H1 (cell line): Measurements from ENCODE around the gene BLOC1S3.

Experiments
- CHD2 ChIP-seq: IDR thresholded peaks from 2 replicates; pipeline ENCODE4 v1.6.1; 2012; ENCODE audit warnings: low read length, improper control_type of control experiment
- CREB1 ChIP-seq: IDR thresholded peaks from 2 replicates; pipeline ENCODE4 v1.6.1; 2012; ENCODE audit warnings: inconsistent platforms
- EZH2 ChIP-seq: fragments of 200-600 bp; sonication (generic); IDR thresholded peaks from 2 replicates; pipeline ENCODE4 v1.7.1; 2012; ENCODE audit warnings: low read depth, mild to moderate bottlenecking, moderate library complexity, low read length, inconsistent platforms; ENCODE audit not compliant: severe bottlenecking
- GTF2F1 ChIP-seq: IDR thresholded peaks from 2 replicates; pipeline ENCODE4 v1.6.1; 2012; ENCODE audit warnings: low read depth, low read length, improper control_type of control experiment, borderline replicate concordance
- HDAC2 ChIP-seq, 2 experiments: fragments of 300-600 bp in 1 of 2; sonication (generic) in 1 of 2; IDR thresholded peaks; 2 replicates each; pipeline ENCODE4 v1.6.1; 2011 to 2012; ENCODE audit warnings: low read depth in 2 of 2, low read length in 2 of 2, mild to moderate bottlenecking in 2 of 2, moderate library complexity in 2 of 2, borderline replicate concordance in 1 of 2, inconsistent platforms in 1 of 2
- NRF1 ChIP-seq: IDR thresholded peaks from 2 replicates; pipeline ENCODE4 v1.6.1; 2011; ENCODE audit warnings: mild to moderate bottlenecking, low read depth, low read length, improper control_type of control experiment
- PHF8 ChIP-seq: fragments of 200-600 bp; sonication (generic); conservative IDR thresholded peaks from 2 replicates; pipeline ENCODE4 v1.7.1; 2012; ENCODE audit warnings: low read depth, mild to moderate bottlenecking, inconsistent platforms, low read length, moderate library complexity
- POLR2A ChIP-seq, 2 experiments: IDR thresholded peaks; 1 replicate in 1 of 2; 2 replicates in 1 of 2; pipeline ENCODE4 v1.6.1; 2011; ENCODE audit warnings: low read depth in 2 of 2, low read length in 2 of 2, mild to moderate bottlenecking in 2 of 2; ENCODE audit errors: control extremely low read depth in 1 of 2
- POU5F1 ChIP-seq: IDR thresholded peaks from 2 replicates; pipeline ENCODE4 v1.6.1; 2011; ENCODE audit warnings: low read depth, mild to moderate bottlenecking, low read length, moderate library complexity
- SP1 ChIP-seq: IDR thresholded peaks from 2 replicates; pipeline ENCODE4 v1.6.1; 2011; ENCODE audit warnings: low read depth, low read length
- YY1 ChIP-seq: IDR thresholded peaks from 2 replicates; pipeline ENCODE4 v1.6.1; 2011; ENCODE audit warnings: low read depth, mild to moderate bottlenecking, low read length
- ZNF274 ChIP-seq: IDR thresholded peaks from 2 replicates; pipeline ENCODE4 v1.7.0; 2012; ENCODE audit warnings: low read length, borderline replicate concordance; ENCODE audit errors: extremely low read depth
- TF ChIP-seq, protein P1 (sequence below), 3 experiments: IDR thresholded peaks; 1 replicate in 2 of 3; 2 replicates in 1 of 3; pipeline versions ENCODE4 v1.5.1 to v1.6.1; 2011; ENCODE audit warnings: low read length in 3 of 3, mild to moderate bottlenecking in 3 of 3, inconsistent platforms in 2 of 3, low read depth in 1 of 3, moderate library complexity in 1 of 3; ENCODE audit not compliant: insufficient read depth in 1 of 3; ENCODE audit errors: control extremely low read depth in 1 of 3
- TF ChIP-seq, protein P2 (sequence below): fragments of 300-600 bp; sonication (generic); IDR thresholded peaks from 2 replicates; pipeline ENCODE4 v1.7.1; 2012; ENCODE audit warnings: low read length, moderate library complexity, mild to moderate bottlenecking, inconsistent platforms; ENCODE audit not compliant: insufficient replicate concordance

GRCh38 chr19:45153339-45154063 lies 25.1 kb upstream of the BLOC1S3 start:
- TF ChIP-seq, protein P1, sequence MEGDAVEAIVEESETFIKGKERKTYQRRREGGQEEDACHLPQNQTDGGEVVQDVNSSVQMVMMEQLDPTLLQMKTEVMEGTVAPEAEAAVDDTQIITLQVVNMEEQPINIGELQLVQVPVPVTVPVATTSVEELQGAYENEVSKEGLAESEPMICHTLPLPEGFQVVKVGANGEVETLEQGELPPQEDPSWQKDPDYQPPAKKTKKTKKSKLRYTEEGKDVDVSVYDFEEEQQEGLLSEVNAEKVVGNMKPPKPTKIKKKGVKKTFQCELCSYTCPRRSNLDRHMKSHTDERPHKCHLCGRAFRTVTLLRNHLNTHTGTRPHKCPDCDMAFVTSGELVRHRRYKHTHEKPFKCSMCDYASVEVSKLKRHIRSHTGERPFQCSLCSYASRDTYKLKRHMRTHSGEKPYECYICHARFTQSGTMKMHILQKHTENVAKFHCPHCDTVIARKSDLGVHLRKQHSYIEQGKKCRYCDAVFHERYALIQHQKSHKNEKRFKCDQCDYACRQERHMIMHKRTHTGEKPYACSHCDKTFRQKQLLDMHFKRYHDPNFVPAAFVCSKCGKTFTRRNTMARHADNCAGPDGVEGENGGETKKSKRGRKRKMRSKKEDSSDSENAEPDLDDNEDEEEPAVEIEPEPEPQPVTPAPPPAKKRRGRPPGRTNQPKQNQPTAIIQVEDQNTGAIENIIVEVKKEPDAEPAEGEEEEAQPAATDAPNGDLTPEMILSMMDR (IDR thresholded peaks at IDR 0.05; ENCODE audit: control extremely low read depth in 1 of 3, insufficient read depth in 1 of 3, low read depth in 1 of 3, low read length in 3 of 3): no peak
- no peak for TF ChIP-seq SP1
- TF ChIP-seq ZNF274: no peak
- TF ChIP-seq EZH2: peak; percentile 21
- TF ChIP-seq YY1: 0 out of 2 replicates have a peak, but pooled peaks have one; percentile 6
- no peak for TF ChIP-seq PHF8
- TF ChIP-seq HDAC2 (IDR thresholded peaks at IDR 0.05; ENCODE audit: borderline replicate concordance in 1 of 2, low read depth in 2 of 2, low read length in 2 of 2): 0 out of 4 replicates have a peak, but pooled peaks have one; percentile 13 to 45
- TF ChIP-seq NRF1: no peak
- TF ChIP-seq CHD2: no peak
- TF ChIP-seq, protein P2, sequence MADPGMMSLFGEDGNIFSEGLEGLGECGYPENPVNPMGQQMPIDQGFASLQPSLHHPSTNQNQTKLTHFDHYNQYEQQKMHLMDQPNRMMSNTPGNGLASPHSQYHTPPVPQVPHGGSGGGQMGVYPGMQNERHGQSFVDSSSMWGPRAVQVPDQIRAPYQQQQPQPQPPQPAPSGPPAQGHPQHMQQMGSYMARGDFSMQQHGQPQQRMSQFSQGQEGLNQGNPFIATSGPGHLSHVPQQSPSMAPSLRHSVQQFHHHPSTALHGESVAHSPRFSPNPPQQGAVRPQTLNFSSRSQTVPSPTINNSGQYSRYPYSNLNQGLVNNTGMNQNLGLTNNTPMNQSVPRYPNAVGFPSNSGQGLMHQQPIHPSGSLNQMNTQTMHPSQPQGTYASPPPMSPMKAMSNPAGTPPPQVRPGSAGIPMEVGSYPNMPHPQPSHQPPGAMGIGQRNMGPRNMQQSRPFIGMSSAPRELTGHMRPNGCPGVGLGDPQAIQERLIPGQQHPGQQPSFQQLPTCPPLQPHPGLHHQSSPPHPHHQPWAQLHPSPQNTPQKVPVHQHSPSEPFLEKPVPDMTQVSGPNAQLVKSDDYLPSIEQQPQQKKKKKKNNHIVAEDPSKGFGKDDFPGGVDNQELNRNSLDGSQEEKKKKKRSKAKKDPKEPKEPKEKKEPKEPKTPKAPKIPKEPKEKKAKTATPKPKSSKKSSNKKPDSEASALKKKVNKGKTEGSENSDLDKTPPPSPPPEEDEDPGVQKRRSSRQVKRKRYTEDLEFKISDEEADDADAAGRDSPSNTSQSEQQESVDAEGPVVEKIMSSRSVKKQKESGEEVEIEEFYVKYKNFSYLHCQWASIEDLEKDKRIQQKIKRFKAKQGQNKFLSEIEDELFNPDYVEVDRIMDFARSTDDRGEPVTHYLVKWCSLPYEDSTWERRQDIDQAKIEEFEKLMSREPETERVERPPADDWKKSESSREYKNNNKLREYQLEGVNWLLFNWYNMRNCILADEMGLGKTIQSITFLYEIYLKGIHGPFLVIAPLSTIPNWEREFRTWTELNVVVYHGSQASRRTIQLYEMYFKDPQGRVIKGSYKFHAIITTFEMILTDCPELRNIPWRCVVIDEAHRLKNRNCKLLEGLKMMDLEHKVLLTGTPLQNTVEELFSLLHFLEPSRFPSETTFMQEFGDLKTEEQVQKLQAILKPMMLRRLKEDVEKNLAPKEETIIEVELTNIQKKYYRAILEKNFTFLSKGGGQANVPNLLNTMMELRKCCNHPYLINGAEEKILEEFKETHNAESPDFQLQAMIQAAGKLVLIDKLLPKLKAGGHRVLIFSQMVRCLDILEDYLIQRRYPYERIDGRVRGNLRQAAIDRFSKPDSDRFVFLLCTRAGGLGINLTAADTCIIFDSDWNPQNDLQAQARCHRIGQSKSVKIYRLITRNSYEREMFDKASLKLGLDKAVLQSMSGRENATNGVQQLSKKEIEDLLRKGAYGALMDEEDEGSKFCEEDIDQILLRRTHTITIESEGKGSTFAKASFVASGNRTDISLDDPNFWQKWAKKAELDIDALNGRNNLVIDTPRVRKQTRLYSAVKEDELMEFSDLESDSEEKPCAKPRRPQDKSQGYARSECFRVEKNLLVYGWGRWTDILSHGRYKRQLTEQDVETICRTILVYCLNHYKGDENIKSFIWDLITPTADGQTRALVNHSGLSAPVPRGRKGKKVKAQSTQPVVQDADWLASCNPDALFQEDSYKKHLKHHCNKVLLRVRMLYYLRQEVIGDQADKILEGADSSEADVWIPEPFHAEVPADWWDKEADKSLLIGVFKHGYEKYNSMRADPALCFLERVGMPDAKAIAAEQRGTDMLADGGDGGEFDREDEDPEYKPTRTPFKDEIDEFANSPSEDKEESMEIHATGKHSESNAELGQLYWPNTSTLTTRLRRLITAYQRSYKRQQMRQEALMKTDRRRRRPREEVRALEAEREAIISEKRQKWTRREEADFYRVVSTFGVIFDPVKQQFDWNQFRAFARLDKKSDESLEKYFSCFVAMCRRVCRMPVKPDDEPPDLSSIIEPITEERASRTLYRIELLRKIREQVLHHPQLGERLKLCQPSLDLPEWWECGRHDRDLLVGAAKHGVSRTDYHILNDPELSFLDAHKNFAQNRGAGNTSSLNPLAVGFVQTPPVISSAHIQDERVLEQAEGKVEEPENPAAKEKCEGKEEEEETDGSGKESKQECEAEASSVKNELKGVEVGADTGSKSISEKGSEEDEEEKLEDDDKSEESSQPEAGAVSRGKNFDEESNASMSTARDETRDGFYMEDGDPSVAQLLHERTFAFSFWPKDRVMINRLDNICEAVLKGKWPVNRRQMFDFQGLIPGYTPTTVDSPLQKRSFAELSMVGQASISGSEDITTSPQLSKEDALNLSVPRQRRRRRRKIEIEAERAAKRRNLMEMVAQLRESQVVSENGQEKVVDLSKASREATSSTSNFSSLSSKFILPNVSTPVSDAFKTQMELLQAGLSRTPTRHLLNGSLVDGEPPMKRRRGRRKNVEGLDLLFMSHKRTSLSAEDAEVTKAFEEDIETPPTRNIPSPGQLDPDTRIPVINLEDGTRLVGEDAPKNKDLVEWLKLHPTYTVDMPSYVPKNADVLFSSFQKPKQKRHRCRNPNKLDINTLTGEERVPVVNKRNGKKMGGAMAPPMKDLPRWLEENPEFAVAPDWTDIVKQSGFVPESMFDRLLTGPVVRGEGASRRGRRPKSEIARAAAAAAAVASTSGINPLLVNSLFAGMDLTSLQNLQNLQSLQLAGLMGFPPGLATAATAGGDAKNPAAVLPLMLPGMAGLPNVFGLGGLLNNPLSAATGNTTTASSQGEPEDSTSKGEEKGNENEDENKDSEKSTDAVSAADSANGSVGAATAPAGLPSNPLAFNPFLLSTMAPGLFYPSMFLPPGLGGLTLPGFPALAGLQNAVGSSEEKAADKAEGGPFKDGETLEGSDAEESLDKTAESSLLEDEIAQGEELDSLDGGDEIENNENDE: no peak
- no peak for TF ChIP-seq GTF2F1
- TF ChIP-seq POU5F1: no peak
- no peak for TF ChIP-seq POLR2A (IDR thresholded peaks at IDR 0.05; ENCODE audit: control extremely low read depth in 1 of 2, low read depth in 2 of 2, low read length in 2 of 2)
- TF ChIP-seq CREB1: no peak
